ENCODE measurements around the gene DSE. TPM values are rescaled to one million over a fixed set of nuclear protein-coding genes. Genes with fewer than 3 reads are reported as not detected.
A peak's percentile ranks its signal among the peaks of the same experiment; 100 is the strongest.

The DSE gene
- total and polyA plus RNA-seq, 2 donors (not counting 1 experiment from before 2014, with no cell fraction given) = 8.3 to 8.6 TPM

DNA sequence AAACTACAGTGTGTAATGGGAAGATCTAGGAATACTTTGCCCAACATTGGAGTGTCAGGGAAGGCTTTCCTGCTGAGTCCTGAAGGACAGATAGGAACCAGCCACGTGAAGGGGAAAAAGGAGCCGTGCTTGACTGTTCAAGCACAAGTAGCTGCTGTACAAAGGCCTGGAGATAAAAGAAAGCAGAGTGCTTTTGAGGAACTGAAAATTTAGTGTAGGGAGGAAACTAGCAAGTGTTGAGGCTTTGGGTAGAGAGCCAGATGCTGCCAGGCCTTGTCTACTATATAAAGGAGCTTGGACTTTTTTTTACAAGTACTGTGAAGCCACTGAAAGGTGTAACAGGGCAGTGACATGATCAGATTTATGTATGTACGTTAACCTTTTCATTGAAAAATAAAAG lies 39.0 kb downstream of the DSE start:
- Mint-ChIP-seq H3K4me1 (peaks cover 67% of the 10 kb centered on the region), H3K27me3 (no peaks in the 10 kb centered on the region), H3K9me3 (ENCODE audit: insufficient read depth) (no peaks in the 10 kb centered on the region), H3K4me3 (peak overlapping the region; percentile 44), H3K27ac (peak overlapping the region; percentile 86)
- DNase-seq (peak; percentile 86), ATAC-seq (ENCODE audit: low read depth) (peak; percentile 88)
- H3K4me3 ChIP-seq (ENCODE audit: control extremely low read depth in 1 of 5, extremely low read depth in 1 of 5, insufficient read depth in 1 of 5, low read depth in 2 of 5, low read length in 4 of 5) = peak overlapping the region in 1 of 5 experiments; percentile 23
- peak overlapping the region; percentile 4 for H3K9ac ChIP-seq (ENCODE audit: low read length)
- CTCF ChIA-PET = interaction anchor here (1.0 to 1.6 kb wide), 3 partner anchors 16 to 122 kb away, joined by 4 to 8 read pairs (median 7); no protein-coding TSS in a partner anchor
- no peak for TF ChIP-seq EZH2 (IDR thresholded peaks at IDR 0.05; ENCODE audit: borderline replicate concordance, insufficient read depth, low read depth, low read length, poor library complexity, severe bottlenecking)
- TF ChIP-seq, protein P1, sequence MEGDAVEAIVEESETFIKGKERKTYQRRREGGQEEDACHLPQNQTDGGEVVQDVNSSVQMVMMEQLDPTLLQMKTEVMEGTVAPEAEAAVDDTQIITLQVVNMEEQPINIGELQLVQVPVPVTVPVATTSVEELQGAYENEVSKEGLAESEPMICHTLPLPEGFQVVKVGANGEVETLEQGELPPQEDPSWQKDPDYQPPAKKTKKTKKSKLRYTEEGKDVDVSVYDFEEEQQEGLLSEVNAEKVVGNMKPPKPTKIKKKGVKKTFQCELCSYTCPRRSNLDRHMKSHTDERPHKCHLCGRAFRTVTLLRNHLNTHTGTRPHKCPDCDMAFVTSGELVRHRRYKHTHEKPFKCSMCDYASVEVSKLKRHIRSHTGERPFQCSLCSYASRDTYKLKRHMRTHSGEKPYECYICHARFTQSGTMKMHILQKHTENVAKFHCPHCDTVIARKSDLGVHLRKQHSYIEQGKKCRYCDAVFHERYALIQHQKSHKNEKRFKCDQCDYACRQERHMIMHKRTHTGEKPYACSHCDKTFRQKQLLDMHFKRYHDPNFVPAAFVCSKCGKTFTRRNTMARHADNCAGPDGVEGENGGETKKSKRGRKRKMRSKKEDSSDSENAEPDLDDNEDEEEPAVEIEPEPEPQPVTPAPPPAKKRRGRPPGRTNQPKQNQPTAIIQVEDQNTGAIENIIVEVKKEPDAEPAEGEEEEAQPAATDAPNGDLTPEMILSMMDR (IDR thresholded peaks at IDR 0.05) = no peak
- no peaks in the 10 kb centered on the region for H3K36me3 ChIP-seq (replicated peaks in 1 of 2; ENCODE audit: control extremely low read depth in 1 of 2, control insufficient read depth in 1 of 2, extremely low read depth in 1 of 2, insufficient read depth in 2 of 2, low read length in 1 of 2)
- H3K27me3 ChIP-seq (replicated peaks in 1 of 4; ENCODE audit: control extremely low read depth in 1 of 4, control insufficient read depth in 3 of 4, insufficient read depth in 4 of 4, low read length in 3 of 4) = no peaks in the 10 kb centered on the region
- no peak overlapping the region for H2AFZ ChIP-seq (ENCODE audit: insufficient read depth, low read depth, low read length, poor library complexity, severe bottlenecking)
- H3K27ac ChIP-seq (ENCODE audit: low read length in 2 of 2) = peak overlapping the region; percentile 70 to 84
- POLR2A ChIA-PET = interaction anchor here (0.8 to 1.9 kb wide), 4 partner anchors 12 to 52 kb away, joined by 3 to 5 read pairs (median 4); partner anchors contain the start of gene CALHM6
- intact Hi-C loops (cut with micrococcal nuclease) = loop anchor here (1.0 to 5.0 kb wide), 3 partner anchors 38 to 55 kb away; partner anchors contain the start of gene DSE
- H3K4me1 ChIP-seq (ENCODE audit: control insufficient read depth in 2 of 2, insufficient read depth in 2 of 2, low read length in 2 of 2) = peaks cover 73 to 74% of the 10 kb centered on the region in 2 donors
- no peaks in the 10 kb centered on the region for H4K20me1 ChIP-seq (ENCODE audit: control insufficient read depth, insufficient read depth, low read length, poor library complexity, severe bottlenecking)
- H3K9me3 ChIP-seq (ENCODE audit: control extremely low read depth in 1 of 3, control insufficient read depth in 2 of 3, insufficient read depth in 1 of 3, low read length in 2 of 3) = peaks cover 0 to 4% (median 0%) of the 10 kb centered on the region in 3 donors
- H3K4me2 ChIP-seq (replicated peaks; ENCODE audit: low read depth, low read length, poor library complexity, severe bottlenecking) = peak overlapping the region; percentile 52
- 0% methylated on average over 2 of the region's 3 CpGs for WGBS (ENCODE audit: insufficient coverage)
- H3K79me2 ChIP-seq (ENCODE audit: control insufficient read depth, insufficient read depth, low read length) = peaks cover 77% of the 10 kb centered on the region

DNA sequence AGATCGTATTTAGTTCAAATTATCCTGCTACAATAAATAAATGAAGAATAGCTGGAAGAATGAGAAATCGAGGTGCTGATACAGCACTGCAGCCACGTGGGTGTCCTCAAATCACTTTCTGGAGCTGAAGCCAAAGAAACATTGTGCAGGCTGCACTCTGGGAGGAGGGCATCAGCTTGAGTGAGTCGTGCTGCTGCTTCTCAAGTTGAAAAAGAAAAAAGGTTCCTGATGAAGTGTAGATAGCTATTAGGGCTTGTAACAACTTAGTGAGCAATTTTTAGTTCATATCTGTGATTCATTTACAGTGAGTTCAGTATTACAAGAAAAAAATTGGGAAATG lies 40.5 kb downstream of the DSE start:
- H3K4me3 ChIP-seq (ENCODE audit: control extremely low read depth in 1 of 5, extremely low read depth in 1 of 5, insufficient read depth in 1 of 5, low read depth in 2 of 5, low read length in 4 of 5) = no peak overlapping the region
- peak overlapping the region; percentile 70 to 84 for H3K27ac ChIP-seq (ENCODE audit: low read length in 2 of 2)
- H4K20me1 ChIP-seq (ENCODE audit: control insufficient read depth, insufficient read depth, low read length, poor library complexity, severe bottlenecking) = no peaks in the 10 kb centered on the region
- peaks cover 0 to 4% (median 0%) of the 10 kb centered on the region in 3 donors for H3K9me3 ChIP-seq (ENCODE audit: control extremely low read depth in 1 of 3, control insufficient read depth in 2 of 3, insufficient read depth in 1 of 3, low read length in 2 of 3)
- CTCF ChIA-PET = interaction anchor here (1.2 to 1.6 kb wide), 5 partner anchors 11 to 237 kb away, joined by 3 to 7 read pairs (median 4); no protein-coding TSS in a partner anchor
- no peaks in the 10 kb centered on the region for H3K9me3 Mint-ChIP-seq (ENCODE audit: insufficient read depth)
- H3K4me1 Mint-ChIP-seq = peaks cover 53% of the 10 kb centered on the region
- POLR2A ChIA-PET = interaction anchor here (0.7 to 1.9 kb wide), 4 partner anchors 40 to 54 kb away, joined by 4 to 6 read pairs (median 5); partner anchors contain the start of genes CALHM6 and DSE
- DNase-seq (peak; percentile 23), ATAC-seq (ENCODE audit: low read depth) (no peak)
- no peaks in the 10 kb centered on the region for H3K27me3 ChIP-seq (replicated peaks in 1 of 4; ENCODE audit: control extremely low read depth in 1 of 4, control insufficient read depth in 3 of 4, insufficient read depth in 4 of 4, low read length in 3 of 4)
- peaks cover 88% of the 10 kb centered on the region for H3K79me2 ChIP-seq (ENCODE audit: control insufficient read depth, insufficient read depth, low read length)
- H3K4me2 ChIP-seq (replicated peaks; ENCODE audit: low read depth, low read length, poor library complexity, severe bottlenecking) = peak overlapping the region; percentile 52
- H3K36me3 ChIP-seq (replicated peaks in 1 of 2; ENCODE audit: control extremely low read depth in 1 of 2, control insufficient read depth in 1 of 2, extremely low read depth in 1 of 2, insufficient read depth in 2 of 2, low read length in 1 of 2) = no peaks in the 10 kb centered on the region
- peak overlapping the region; percentile 87 for H3K27ac Mint-ChIP-seq
- H3K4me1 ChIP-seq (ENCODE audit: control insufficient read depth in 2 of 2, insufficient read depth in 2 of 2, low read length in 2 of 2) = peaks cover 58 to 61% of the 10 kb centered on the region in 2 donors
- TF ChIP-seq, protein P1 (IDR thresholded peaks at IDR 0.05) = no peak
- TF ChIP-seq EZH2 (IDR thresholded peaks at IDR 0.05; ENCODE audit: borderline replicate concordance, insufficient read depth, low read depth, low read length, poor library complexity, severe bottlenecking) = no peak
- H3K27me3 Mint-ChIP-seq = no peaks in the 10 kb centered on the region
- H3K9ac ChIP-seq (ENCODE audit: low read length) = peak overlapping the region; percentile 6
- peak overlapping the region; percentile 36 for H2AFZ ChIP-seq (ENCODE audit: insufficient read depth, low read depth, low read length, poor library complexity, severe bottlenecking)
- no peak overlapping the region for H3K4me3 Mint-ChIP-seq
- intact Hi-C loops (cut with micrococcal nuclease) = no loop called here
- WGBS (ENCODE audit: insufficient coverage) = 9% methylated on average over 3 of the region's 4 CpGs
